HG02852 (cell line): Measurements from ENCODE around the gene CRTC1.
"Not testable (repeated sequence)": the region's sequence is repeated elsewhere in the genome, so short reads cannot be mapped to it uniquely, and the experiment has no call there.

Experiments
- ATAC-seq: cut with Tn5 transposase; IDR thresholded peaks from one replicate; pipeline ENCODE4 v1.9.1; 2021; ENCODE audit warnings: mild to moderate bottlenecking, moderate library complexity; ENCODE audit not compliant: unreplicated experiment

The CRTC1 gene

DNA sequence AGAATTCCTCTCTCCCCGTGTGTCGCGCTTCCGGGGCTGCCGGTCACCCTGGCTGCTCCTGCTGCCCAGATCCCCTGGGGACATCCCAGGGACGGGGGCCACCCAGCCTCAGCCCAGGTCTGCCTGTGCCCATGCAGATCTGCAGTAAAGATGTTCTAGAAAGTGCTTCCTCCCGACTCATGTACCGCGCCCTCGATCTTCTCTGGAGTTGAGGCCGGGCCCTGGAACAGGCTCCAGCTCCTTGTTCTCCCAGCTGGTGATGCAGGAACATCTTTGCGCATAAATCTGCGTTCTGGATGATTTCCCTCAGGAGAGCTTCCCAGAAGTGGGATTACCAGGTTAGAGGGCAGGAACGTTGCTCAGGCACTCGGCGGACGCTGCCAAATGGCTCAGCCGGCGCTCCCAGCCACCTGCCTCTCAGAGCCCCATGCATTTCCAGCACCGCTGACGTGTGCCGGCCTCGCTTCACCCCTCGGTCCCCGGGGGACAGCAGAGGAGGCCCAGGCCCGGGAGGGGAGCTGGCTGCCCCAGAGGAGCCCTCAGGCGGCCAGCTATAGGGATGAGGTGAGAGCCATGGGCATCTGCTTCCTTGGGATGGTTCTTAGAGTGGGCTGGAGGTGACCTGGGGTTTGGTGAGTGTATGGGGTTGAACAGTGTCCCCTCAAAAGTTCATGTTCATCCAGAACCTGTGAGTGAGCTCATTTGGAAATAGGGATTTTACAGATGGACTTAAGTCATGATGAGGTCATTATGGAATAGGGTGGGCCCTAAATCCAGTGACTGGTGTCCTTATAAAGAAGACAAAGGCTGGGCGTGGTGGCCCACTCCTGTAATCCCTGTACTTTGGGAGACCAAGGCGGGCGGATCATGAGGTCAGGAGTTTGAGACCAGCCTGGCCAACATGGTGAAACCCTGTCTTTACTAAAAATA, 42.6 kb downstream of the CRTC1 start:
- no peak for ATAC-seq

DNA sequence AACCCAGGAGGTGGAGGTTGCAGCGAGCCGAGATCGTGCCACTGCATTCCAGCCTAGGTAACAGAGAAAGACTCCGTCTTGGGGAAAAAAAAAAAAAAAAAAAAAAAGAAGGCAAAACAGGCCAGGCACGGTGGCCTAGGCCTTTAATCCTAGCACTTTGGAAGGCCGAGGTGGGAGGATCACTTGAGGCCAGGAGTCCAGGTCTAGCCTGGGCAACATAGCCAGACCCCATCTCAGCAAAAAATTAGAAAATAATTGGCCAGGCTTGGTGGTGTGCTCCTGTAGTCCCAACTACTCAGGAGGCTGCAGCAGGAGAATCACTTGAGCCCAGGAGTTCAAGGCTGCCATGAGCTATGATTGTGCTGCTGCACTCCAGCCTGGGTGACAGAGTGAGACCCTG, 43.4 kb downstream of the CRTC1 start:
- no peak for ATAC-seq

DNA sequence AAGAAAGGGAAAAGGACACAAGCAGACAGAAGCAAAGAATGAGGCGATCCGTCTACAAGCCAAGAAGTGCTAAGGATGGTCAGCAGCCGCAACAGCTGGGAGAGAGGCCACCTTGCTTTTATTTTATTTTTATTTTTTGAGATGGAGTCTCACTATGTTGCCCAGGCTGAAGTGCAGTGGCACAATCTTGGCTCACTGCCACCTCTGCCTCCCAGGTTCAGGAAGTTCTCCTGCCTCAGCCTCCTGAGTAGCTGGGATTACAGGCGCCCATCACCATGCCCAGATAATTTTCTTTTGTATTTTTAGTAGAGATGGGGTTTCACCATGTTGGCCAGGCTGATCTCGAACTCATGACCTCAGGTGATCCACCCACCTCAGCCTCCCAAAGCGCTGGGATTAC, 44.1 kb downstream of the CRTC1 start:
- not testable (repeated sequence) for ATAC-seq

DNA sequence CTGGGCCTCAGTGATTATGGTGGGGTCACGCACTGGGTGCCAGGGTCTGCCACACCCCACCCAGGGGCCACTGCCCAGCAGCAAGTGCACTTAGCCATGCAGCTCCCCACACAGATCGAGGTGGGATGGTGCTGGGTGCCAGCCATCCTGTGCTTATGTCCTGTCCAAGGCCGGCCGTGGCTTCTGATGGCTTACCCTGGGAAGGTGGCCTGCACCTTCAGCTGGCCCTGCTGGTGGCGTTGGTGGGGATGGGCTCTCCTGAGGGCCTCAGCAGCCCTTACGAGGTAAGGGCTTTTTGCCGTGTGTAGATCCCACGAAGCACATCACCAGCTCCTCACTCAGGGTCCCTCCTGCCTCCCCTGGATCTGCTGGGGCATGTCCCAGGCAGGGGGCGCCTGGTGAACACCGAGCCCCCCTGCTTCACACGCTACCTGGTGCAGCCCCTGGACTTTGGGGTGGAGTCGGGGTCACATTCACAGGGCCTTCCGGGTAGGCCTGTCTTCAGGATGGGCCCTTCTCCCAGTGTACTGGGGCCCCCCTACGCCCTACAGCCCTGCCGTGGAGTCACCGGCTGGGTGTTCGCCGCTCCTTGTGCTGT, 46.6 kb downstream of the CRTC1 start:
- ATAC-seq, result no peak

DNA sequence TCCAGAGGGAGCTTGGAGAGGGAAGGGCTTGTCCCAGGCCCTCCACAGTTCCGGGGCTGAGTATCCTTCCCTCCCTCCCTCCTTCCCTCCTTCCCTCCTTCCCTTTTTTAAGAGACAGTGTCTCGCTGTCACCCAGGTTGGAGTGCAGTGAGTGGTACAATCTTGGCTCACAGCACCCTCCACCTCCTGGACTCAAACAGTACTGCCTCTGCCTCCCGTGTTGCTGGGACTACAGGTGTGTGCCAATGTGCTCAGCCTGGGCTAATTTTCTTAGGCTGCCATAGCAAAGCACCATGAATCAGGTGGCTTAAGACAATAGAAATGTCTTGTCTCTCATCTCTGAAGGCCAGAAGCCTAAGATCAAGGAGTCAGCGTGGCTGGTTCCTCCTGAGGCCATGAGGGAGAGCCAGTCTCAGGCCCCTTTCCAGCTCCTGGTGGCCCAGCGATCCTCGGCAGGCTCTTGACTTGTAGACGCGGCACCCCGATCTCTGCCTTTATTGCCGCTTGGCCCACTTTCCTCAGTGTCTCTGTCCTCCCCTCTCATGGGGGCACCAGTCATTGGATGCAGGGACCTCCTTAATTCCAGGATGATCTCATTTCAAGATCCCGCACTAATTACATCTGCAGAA, 47.5 kb downstream of the CRTC1 start:
- no peak for ATAC-seq

DNA sequence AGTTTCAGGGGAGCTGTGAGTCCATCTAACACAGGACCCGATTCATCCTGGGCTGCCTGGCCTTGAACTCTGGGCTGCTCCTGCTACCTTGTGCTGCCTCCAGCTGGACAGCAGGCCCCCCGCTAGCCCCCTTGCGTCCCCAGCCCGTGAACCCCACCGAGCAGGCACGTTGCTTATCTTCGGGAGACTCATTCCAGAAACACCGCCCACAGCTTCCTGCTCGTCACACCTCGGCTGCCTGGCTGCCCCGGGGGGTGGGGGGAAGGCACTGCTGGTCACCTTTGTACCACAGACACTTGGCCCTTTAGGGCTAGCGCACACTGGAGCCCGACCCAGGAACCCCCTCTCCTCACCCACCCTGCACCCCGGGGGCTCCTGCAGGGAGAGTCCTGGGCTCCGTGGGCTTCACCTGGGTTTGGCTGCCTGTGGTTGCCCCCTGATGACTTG, 48.1 kb downstream of the CRTC1 start:
- ATAC-seq, result no peak

DNA sequence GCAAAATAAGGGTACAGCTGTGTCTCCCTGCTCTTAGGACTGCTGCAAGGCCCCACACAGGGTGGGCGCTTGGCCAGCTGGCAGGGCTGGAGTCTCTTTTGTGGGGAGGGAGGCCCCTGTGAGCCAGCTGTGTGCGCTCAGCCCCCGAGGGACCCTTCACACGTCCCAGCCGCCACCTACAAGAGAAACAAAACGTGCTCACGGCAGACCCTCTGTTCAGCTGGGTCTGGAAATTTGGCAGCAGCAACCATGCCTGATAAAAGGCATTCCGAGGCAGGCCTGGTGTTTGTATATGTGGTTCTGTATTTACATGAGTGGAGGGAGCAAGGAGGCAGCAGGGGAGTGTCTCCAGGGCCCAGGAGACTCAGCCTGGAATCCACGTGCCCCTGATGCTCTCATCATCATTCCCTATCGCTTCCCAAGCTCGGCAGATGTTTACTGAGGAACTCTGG, 49.7 kb downstream of the CRTC1 start:
- no peak for ATAC-seq

DNA sequence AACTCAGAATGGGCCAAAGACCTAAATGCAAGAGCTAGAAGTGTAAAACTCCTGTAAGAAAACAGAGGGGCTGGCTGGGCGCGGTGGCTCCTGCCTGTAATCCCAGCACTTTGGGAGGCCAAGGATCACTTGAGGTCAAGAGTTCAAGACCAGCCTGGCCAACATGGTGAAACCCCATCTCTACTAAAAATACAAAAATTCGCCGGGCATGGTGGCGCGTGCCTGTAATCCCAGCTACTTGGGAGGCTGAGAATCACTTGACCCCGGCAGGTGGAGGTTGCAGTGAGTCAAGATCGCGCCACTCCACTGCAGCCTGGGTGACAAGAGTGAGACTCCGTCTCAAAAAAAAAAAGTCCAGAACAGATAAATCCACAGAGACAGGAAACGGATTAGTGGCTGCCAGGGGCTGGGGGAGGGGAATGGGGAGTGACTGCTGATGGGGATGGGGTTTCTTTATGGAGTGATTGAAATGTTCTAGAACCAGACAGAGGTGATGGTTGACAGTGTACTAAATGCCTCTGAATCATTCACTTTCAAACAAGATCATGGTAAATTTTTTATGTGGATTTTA, 50.4 kb downstream of the CRTC1 start:
- not testable (repeated sequence) for ATAC-seq

DNA sequence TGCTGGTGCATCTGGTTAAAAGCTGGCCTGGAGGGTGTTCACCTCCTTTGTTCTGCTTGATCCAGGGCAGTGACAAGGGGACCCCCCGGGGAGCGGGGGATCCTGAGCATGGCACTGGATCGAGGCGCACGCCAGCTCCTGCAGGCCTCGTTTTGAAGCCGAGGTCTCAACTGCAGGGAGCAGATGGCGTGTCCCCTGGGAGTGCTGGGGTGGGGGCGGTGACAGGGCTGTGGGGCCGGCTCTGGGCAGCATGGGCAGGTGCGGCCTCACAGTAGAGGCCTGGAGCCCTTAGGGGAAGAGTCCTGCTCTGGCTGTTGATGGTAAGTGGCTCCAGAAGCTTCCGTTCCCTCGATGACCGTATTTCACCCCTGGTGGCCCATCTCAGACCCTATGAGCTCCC, 51.8 kb downstream of the CRTC1 start:
- ATAC-seq, result no peak

DNA sequence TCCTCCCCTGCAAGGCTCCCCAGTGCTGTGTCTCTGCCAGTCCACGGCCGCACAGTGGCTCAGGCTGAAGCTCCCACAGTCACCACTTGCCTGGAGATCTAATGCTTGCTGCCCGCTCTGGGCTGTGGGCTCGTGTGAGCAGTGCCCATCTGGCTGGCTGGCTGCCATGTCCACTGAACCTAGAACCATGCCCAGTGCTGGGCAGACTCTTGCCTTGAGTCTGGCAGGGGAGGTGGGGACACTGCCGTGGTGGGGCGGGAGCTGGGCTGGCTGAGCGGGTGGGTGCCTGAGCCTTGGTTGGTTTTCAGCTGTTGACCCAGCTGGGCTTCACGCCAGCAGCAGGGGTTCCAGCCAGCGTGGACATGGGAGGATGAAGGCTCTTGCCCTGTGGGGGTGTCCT, 52.3 kb downstream of the CRTC1 start:
- no peak for ATAC-seq

DNA sequence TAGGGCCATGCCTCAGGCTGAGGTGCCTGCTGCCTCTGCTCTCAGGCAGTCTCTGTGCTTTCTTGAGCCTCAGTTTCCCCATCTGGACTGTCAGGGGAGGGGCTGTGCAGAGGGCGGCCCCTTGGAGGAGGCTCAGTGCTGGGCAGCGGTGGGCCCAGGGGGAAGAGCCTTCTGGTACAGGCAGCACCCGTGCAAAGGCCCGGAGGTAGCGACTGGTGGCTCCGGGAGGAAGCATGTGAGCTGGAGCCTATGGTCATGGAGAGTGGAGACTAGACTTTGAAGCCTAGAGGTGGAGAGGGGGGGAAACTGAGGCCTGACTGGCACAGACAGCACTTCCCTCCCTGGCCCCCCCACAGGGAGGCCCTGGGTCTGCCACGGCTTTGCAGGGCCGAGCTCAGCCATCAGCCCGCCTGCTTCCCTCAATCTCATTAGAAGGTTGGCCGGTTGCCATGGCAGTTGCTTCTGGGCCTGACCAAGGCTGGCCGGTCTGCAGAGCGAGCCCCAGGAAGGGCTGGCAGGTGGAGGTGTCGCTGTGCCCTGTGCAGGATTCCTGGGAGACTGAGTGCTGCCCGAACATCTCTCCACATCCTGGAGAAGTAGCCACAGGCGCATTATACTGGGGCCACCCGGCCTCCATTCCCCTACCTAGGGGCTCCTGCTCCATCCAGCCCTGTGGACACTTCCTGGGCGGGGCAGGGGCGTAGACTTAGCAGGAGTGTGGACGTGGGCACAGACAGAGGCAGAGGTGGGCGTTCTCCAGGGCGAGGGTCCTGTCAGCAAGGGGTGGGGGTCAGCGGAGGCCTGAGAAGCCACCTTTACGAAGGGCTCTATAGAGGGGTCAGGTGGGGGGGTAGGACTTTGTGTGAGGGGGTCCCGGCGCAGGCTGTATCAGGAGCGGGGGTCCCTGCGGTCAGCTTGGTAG, 53.2 kb downstream of the CRTC1 start:
- ATAC-seq, result no peak

DNA sequence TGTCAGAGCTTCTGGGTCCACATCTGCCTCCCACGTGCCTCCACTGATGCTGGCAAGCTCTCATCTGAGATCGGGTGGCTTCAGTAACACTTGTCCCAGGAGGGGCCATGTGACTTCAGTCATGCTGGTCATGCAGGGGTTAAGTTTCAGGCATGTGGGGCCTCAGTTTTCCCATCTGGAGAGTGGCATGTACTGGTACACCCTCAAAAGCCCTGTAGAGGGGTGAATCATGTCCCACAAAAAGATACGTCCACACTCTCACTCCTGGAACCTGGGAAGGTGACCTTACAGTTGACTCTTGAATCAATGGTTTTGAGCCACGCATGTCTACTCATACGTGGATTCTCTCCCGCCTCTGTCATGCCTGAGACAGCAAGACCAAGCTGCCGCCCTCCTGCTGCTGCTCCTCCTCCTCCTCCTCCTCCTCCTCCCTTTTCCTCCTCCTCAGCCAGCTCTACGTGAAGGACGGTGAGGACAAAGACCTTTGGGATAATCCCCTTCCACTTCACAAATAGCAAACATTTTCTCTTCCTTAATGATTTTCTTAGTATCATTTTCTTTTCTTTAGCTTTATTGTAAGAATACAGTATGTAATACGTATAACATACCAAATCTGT, 54.0 kb downstream of the CRTC1 start:
- ATAC-seq, result no peak

DNA sequence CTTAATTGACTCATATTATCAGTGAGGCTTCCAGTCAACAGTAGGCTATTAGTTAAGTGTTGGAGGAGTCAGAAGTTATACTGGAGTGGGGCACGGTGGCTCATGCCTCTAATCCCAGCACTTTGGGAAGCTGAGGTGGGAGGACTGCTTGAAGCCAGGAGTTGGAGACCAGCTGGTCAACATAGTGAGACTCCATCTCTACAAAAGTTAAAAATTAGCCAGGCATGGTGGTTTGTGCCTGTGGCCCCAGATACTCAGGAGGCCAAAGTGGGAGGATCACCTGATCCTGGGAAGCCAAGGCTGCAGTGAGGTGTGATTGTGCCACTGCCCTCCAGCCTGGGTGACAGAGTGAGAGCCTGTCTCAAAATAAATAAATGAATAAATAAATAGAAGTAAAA, 54.5 kb downstream of the CRTC1 start:
- no peak for ATAC-seq

DNA sequence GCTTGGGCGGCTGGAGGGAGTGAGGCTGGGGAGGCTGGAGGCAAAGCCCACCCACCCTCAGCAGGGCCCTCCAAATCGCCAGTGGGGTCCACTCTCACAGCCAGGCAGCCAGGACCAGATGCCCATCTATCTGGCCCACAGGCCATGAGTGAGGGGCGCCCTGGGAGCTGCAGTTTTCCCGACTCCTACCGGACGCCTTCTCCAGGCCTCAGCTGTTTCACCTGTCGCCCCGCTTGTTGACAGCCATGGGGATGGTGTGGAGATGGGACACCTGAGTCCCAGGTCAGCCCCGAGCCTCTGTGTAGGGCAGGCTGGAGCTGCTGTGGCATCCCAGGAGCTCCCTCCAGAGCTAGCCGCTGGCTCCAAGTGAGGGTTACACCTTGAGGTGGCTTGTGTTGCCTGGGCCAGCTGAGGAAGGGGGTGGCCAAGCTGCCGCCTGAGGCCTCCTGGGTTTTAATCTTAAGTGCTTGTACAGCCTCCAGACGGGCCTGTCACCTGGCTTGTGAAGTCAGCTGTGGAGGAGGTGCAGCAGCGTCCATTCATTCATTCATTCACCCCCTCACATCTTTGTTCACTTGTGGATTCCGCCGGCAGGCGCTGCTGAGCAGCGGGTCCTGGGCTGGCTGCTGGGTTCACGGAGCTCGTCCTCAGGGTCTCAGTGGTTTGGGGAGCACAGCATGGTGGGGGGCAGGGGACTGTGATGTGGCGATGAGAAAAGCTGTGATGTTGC, 55.6 kb downstream of the CRTC1 start:
- no peak for ATAC-seq

DNA sequence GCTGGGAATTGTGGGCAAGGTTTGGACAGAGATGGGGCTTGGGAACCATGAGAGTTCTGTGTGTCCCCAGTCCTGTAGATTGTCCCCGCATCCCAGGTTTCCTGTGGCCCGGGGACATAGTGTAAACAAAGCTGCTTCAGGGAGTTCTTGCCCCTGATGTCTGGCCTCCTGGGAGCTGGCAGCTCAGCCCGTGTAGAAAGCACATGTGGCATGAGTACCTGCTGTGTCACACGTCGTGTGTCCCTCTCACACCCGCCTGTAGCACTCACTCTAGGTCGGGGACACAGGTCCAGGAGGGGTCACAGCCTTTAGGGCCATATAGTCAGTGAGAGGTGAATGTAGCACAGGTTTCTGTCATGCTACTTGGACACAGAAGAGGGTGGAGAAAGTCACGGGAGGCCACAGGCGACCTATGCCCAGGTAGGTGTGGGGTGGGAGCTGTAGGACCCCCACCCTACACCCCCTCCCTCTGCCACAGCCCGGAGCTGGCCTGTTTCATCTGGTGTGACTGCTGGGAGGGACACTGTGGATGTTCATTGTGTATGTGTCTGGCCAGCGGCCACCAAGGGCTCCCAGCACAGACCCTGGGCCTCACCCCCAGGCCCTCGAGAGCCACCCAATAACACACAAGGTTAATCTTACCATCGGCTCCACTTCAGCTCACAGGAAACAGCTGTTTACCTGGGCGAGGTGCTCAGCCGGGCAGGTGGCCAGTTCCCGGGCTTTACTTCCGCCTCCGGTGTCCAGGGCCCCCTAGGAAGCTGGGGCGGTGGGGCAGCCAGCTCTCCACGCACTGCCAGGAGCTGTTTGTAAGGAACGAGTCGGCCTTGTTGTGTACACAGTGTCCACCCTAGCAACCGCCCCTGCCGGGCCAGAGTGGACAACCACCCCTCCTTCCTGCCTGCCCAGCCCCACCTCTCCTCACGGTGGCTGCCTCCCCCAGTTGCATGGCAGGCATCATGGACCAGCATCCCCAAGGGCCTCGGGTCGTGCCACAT, 57.9 kb downstream of the CRTC1 start:
- no peak for ATAC-seq

DNA sequence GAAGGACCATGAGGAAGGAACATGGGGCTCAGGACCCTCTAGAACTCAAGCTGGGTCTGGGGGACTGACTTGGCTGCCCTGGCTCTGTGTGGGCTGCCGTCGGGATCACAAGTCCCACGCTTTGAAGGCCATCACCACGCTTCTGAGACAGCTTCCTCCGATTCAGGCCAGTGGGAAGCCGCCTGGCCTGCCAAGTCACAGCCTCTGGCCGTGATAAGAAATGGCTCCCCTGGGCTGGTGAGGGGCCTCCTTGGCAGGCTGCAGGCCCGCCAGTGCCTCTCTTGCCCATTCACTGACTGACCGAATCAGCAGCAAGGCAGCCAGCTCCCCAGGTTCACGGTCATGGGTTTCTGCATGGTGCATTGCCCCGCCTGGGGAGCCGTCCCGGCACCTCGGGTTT, 58.8 kb downstream of the CRTC1 start:
- ATAC-seq, result no peak

DNA sequence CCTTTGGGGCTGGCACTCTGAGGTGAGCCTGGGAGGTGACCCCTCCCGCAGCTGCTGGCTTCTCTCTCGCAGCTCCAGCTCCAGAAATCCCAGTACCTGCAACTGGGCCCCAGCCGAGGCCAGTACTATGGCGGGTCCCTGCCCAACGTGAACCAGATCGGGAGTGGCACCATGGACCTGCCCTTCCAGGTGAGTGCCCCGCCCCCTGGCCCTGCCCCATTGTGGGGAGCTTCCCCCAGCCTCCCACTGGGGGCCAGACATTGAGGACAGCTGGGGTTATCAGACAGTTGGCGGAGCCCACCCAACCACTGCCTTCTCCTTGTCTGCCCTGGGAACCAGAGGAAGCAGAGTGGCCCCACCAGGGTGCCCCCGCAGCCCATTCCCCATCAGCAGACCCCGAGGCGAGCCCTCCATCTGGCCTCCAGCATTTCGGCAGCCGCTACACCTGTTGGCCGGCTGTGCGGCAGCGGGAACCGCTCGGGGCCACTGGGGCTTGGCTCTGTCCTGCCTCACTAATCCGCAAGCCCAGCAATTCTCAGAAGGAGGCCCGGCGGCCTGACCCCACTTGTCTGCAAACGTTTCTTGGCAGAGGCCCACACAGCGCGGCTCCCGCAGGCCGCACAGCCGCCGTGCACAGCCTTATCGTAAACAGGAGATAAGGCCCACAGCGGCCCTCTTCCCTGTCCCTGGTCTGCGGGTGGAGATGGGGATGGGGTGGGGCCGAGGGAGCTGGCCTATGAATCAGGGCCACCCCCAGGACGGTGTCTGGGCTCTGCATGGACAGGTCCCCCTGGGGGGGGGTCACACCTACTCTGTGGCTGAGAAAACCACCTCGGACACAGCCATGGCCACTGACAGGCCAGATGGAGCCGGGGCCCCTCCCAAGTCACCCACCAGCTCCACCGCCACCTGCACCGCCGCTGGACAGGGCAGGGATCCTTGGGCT, 59.6 kb downstream of the CRTC1 start:
- ATAC-seq, result no peak
